K562 (cell line): Measurements from ENCODE around the gene PCCA. TPM values are rescaled to one million over a fixed set of nuclear protein-coding genes. Genes with fewer than 3 reads are reported as not detected.

Experiments used
- DPF2 ChIP-seq: fragments of 450-650 bp; IDR thresholded peaks from 2 replicates; pipeline ENCODE4 v1.6.1; 2016
- EGR1 ChIP-seq: fragments of 450-650 bp; conservative IDR thresholded peaks from 2 replicates; pipeline ENCODE4 v1.6.1; 2017; ENCODE audit warnings: mild to moderate bottlenecking
- FUS ChIP-seq: fragments of 200-400 bp; formaldehyde crosslinking; optimal IDR thresholded peaks from 2 replicates; pipeline ENCODE3; 2017; ENCODE audit warnings: low read depth, low read length
- KHSRP ChIP-seq: fragments of 450-650 bp; IDR thresholded peaks from 2 replicates; pipeline ENCODE4 v1.6.1; 2017
- NCOR1 ChIP-seq: fragments of 450-650 bp; IDR thresholded peaks from 2 replicates; pipeline ENCODE4 v1.6.1; 2016; ENCODE audit warnings: mild to moderate bottlenecking, moderate library complexity
- NR4A1 ChIP-seq, 2 experiments: fragments of 250-450 bp in 1 of 2; fragments of 450-650 bp in 1 of 2; sonication (Bioruptor Pico) in 1 of 2; IDR thresholded peaks; 2 replicates each; pipeline versions ENCODE4 v1.4.0 to v1.6.1; 2016 to 2020; ENCODE audit warnings: mild to moderate bottlenecking in 2 of 2, missing compliant biosample characterization in 1 of 2, missing genetic modification characterization in 1 of 2, moderate library complexity in 1 of 2
- RBBP5 ChIP-seq: fragments of 200-600 bp; sonication (generic); IDR thresholded peaks from 2 replicates; pipeline ENCODE4 v1.6.1; 2012; ENCODE audit warnings: borderline replicate concordance, mild to moderate bottlenecking, low read length, control low read depth, inconsistent platforms; ENCODE audit not compliant: insufficient read depth, poor library complexity, severe bottlenecking
- SMC3 ChIP-seq: conservative IDR thresholded peaks from 2 replicates; pipeline ENCODE4 v1.6.1; 2011; ENCODE audit warnings: low read depth, low read length, improper control_type of control experiment; ENCODE audit not compliant: insufficient read depth
- U2AF1 ChIP-seq: fragments of 200-400 bp; formaldehyde crosslinking; optimal IDR thresholded peaks from 2 replicates; pipeline ENCODE3; 2017; ENCODE audit warnings: mild to moderate bottlenecking, low read depth, low read length, moderate library complexity
- ZNF592 ChIP-seq: fragments of 450-650 bp; IDR thresholded peaks from 2 replicates; pipeline ENCODE4 v1.6.1; 2017; ENCODE audit warnings: antibody characterized with exemption, mild to moderate bottlenecking
- polyA plus RNA-seq, 8 experiments: library from polyadenylated mRNA; depleted of rRNA in 4 of 8; stranded (reverse) in 5 of 8; unstranded in 3 of 8; fragments of >200 nt; fragmentation: Nextera tagmentation in 2 of 8; fragmentation: Illumina TruSeq in 1 of 8; extraction: Ambion mirVana in 2 of 8; extraction: Trizol in 1 of 8; gene quantifications; 2 replicates each; pipeline versions ENCODE4 v1.2.1 to v1.2.3, GENCODE V29; 2011 to 2014; ENCODE audit warnings: inconsistent platforms in 1 of 8, missing spikeins in 1 of 8
- total RNA-seq, 7 experiments: library from RNA; depleted of rRNA in 6 of 7; stranded (reverse); fragments of >200 nt in 6 of 7; fragmentation: Illumina TruSeq in 2 of 7; extraction: Trizol in 2 of 7; gene quantifications; 2 replicates each; pipeline versions ENCODE4 v1.2.1 to v1.2.3, GENCODE V29; 2011 to 2021; ENCODE audit warnings: low replicate concordance in 1 of 7
- TF ChIP-seq, protein P1 (sequence below): fragments of 250-450 bp; sonication (Bioruptor Pico); IDR thresholded peaks from 2 replicates; pipeline ENCODE4 v1.6.1; 2021; ENCODE audit warnings: mild to moderate bottlenecking
- TF ChIP-seq, protein P2 (sequence below): fragments of 450-650 bp; IDR thresholded peaks from 2 replicates; pipeline ENCODE4 v1.6.1; 2018; ENCODE audit not compliant: partially characterized antibody

The PCCA gene
- total and polyA plus RNA-seq, 9 of the 15 experiments (the other 6 are each of a cell fraction or from before 2014, with no cell fraction given), result 5.2 to 14.1 (median 9.7) TPM

DNA sequence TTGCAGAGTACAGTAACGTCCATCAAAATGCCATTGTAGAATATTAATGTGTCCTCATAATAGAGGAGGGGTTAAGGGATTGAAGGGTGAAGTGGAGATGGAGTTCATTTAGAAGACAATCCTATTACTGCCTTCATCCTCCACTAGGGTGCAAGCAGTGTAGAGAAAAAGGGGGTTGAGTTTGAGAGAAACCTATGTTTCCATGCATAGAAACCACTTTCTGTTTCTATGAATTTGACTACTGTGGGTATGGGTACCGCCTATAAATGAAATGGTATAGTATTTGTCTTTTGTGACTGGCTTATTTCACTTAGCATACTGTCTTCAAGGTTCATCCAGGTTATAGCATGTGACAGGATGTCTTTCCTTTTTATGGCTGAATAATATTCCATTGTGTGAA lies 343.7 kb downstream of the PCCA start (continued):
- TF ChIP-seq ZNF592 (no peak), KHSRP (no peak), DPF2 (no peak), NR4A1 (CRISPR knock-in tag; IDR thresholded peaks at IDR 0.05) (no peak), NR4A1 (tag; IDR thresholded peaks at IDR 0.05) (no peak), FUS (no peak), EGR1 (no peak), NCOR1 (no peak), U2AF1 (no peak), SMC3 (no peak), RBBP5 (no peak)
- TF ChIP-seq, protein P1, sequence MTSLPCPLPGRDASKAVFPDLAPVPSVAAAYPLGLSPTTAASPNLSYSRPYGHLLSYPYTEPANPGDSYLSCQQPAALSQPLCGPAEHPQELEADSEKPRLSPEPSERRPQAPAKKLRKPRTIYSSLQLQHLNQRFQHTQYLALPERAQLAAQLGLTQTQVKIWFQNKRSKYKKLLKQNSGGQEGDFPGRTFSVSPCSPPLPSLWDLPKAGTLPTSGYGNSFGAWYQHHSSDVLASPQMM (CRISPR knock-in tag), result no peak
- TF ChIP-seq, protein P2, sequence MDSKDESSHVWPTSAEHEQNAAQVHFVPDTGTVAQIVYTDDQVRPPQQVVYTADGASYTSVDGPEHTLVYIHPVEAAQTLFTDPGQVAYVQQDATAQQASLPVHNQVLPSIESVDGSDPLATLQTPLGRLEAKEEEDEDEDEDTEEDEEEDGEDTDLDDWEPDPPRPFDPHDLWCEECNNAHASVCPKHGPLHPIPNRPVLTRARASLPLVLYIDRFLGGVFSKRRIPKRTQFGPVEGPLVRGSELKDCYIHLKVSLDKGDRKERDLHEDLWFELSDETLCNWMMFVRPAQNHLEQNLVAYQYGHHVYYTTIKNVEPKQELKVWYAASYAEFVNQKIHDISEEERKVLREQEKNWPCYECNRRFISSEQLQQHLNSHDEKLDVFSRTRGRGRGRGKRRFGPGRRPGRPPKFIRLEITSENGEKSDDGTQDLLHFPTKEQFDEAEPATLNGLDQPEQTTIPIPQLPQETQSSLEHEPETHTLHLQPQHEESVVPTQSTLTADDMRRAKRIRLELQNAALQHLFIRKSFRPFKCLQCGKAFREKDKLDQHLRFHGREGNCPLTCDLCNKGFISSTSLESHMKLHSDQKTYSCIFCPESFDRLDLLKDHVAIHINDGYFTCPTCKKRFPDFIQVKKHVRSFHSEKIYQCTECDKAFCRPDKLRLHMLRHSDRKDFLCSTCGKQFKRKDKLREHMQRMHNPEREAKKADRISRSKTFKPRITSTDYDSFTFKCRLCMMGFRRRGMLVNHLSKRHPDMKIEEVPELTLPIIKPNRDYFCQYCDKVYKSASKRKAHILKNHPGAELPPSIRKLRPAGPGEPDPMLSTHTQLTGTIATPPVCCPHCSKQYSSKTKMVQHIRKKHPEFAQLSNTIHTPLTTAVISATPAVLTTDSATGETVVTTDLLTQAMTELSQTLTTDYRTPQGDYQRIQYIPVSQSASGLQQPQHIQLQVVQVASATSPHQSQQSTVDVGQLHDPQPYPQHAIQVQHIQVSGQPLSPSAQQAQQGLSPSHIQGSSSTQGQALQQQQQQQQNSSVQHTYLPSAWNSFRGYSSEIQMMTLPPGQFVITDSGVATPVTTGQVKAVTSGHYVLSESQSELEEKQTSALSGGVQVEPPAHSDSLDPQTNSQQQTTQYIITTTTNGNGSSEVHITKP, result no peak
